ENCODE results near the gene ST6GALNAC3. TPM values are rescaled to one million over a fixed set of nuclear protein-coding genes. Genes with fewer than 3 reads are reported as not detected.

The ST6GALNAC3 gene
- polyA plus RNA-seq, 2 of the 4 experiments (the other 2 are of a cell fraction) = 1.1 to 1.2 TPM

DNA sequence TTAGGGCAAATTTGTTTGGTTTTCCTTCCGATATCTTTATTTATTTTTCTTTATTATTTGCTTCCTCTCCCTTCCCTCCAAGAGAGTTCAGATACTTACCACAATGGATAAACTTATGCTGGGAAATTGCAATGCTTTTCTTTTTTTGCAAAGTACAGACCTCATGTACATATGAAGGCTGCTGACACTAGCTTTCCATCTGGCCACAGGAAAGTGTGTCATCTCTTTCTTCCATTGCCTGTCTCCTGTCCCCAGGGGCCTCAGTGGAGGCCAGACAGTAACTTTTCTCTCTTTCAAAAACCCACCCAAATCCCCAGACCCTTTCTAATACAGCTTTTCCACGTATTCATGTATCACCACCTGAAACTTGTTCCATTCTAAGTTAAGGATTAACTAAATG, 73.9 kb downstream of the ST6GALNAC3 start:
- CTCF ChIA-PET = no interaction called here
- no peak for TF ChIP-seq MAX (IDR thresholded peaks at IDR 0.05)
- TF ChIP-seq GATA3 (IDR thresholded peaks at IDR 0.05; ENCODE audit: borderline replicate concordance) = no peak
- no peak for TF ChIP-seq CBX8 (IDR thresholded peaks at IDR 0.05)
- TF ChIP-seq, protein P1, sequence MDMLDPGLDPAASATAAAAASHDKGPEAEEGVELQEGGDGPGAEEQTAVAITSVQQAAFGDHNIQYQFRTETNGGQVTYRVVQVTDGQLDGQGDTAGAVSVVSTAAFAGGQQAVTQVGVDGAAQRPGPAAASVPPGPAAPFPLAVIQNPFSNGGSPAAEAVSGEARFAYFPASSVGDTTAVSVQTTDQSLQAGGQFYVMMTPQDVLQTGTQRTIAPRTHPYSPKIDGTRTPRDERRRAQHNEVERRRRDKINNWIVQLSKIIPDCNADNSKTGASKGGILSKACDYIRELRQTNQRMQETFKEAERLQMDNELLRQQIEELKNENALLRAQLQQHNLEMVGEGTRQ (IDR thresholded peaks at IDR 0.05) = no peak
- TF ChIP-seq MYC (IDR thresholded peaks at IDR 0.05; ENCODE audit: borderline replicate concordance, low read length) = no peak
- no peak for TF ChIP-seq MAZ (IDR thresholded peaks at IDR 0.05; ENCODE audit: borderline replicate concordance, low read depth, low read length)
- TF ChIP-seq HOXB5 (CRISPR knock-in tag; IDR thresholded peaks at IDR 0.05) = no peak
- TF ChIP-seq POLR2A (IDR thresholded peaks at IDR 0.05; ENCODE audit: low read length) = no peak
- no peak for TF ChIP-seq HOXA7 (CRISPR knock-in tag; IDR thresholded peaks at IDR 0.05)
- TF ChIP-seq MAFK (IDR thresholded peaks at IDR 0.05; ENCODE audit: partially characterized antibody) = no peak
- no peak for TF ChIP-seq ZC3H11A (IDR thresholded peaks at IDR 0.05)
- no peak for TF ChIP-seq ZFP36 (IDR thresholded peaks at IDR 0.05; ENCODE audit: borderline replicate concordance, partially characterized antibody)
- no peak for TF ChIP-seq SMC3 (IDR thresholded peaks at IDR 0.05)
- TF ChIP-seq TFCP2L1 (CRISPR knock-in tag; IDR thresholded peaks at IDR 0.05) = no peak
- no peak for TF ChIP-seq PHF8 (IDR thresholded peaks at IDR 0.05; ENCODE audit: borderline replicate concordance, low read depth)
- 45% methylated on average over 2 of the region's 2 CpGs for WGBS (ENCODE audit: missing lambda C conversion rate)
- Histone ChIP-seq H3K4me3 (no peak overlapping the region), H3K4me2 (no peak overlapping the region), H3K9me3 (no peaks in the 10 kb centered on the region), H3K4me1 (no peaks in the 10 kb centered on the region), H3K27ac (no peak overlapping the region)
- DNase-seq (ENCODE audit: low read depth in 1 of 2, low spot score in 1 of 2) (no peak), FAIRE-seq (no peak), ATAC-seq (no peak)
- POLR2A ChIA-PET = no interaction called here

GRCh38 chr1:76153841-76154205, 79.3 kb downstream of the ST6GALNAC3 start:
- POLR2A ChIA-PET = no interaction called here
- ATAC-seq (peak; percentile 38 to 50; a peak in 3 of 6 replicates), FAIRE-seq (no peak), DNase-seq (ENCODE audit: low read depth in 1 of 2, low spot score in 1 of 2) (no peak)
- CTCF ChIA-PET = interaction anchor here (0.7 to 3.9 kb wide), 17 partner anchors 12 to 990 kb away, joined by 3 to 20 read pairs (median 4); no protein-coding TSS in a partner anchor
- Histone ChIP-seq H3K4me2 (peak overlapping the region; percentile 81), H3K27ac (no peak overlapping the region), H3K9me3 (no peaks in the 10 kb centered on the region), H3K4me3 (no peak overlapping the region), H3K4me1 (no peaks in the 10 kb centered on the region)
- 38% methylated on average over 8 of the region's 8 CpGs for WGBS (ENCODE audit: missing lambda C conversion rate)
- TF ChIP-seq HEYL (CRISPR knock-in tag; IDR thresholded peaks at IDR 0.05) (no peak), GATA3 (IDR thresholded peaks at IDR 0.05; ENCODE audit: borderline replicate concordance) (no peak), ZSCAN20 (CRISPR knock-in tag; IDR thresholded peaks at IDR 0.05) (no peak), MAFK (IDR thresholded peaks at IDR 0.05; ENCODE audit: partially characterized antibody) (no peak), TFCP2L1 (CRISPR knock-in tag; IDR thresholded peaks at IDR 0.05) (no peak), NPAS2 (CRISPR knock-in tag; IDR thresholded peaks at IDR 0.05; ENCODE audit: borderline replicate concordance) (no peak), MAZ (IDR thresholded peaks at IDR 0.05; ENCODE audit: borderline replicate concordance, low read depth, low read length) (no peak), MYC (IDR thresholded peaks at IDR 0.05; ENCODE audit: borderline replicate concordance, low read length) (no peak), EHF (CRISPR knock-in tag; IDR thresholded peaks at IDR 0.05) (no peak), ELK1 (IDR thresholded peaks at IDR 0.05; ENCODE audit: low read depth, low read length) (no peak), CEBPB (IDR thresholded peaks at IDR 0.05) (no peak), HOXB13 (CRISPR knock-in tag; IDR thresholded peaks at IDR 0.05; ENCODE audit: low read depth) (no peak), NR3C1 (IDR thresholded peaks at IDR 0.05) (no peak)
- TF ChIP-seq, protein P2, sequence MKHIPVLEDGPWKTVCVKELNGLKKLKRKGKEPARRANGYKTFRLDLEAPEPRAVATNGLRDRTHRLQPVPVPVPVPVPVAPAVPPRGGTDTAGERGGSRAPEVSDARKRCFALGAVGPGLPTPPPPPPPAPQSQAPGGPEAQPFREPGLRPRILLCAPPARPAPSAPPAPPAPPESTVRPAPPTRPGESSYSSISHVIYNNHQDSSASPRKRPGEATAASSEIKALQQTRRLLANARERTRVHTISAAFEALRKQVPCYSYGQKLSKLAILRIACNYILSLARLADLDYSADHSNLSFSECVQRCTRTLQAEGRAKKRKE (CRISPR knock-in tag; IDR thresholded peaks at IDR 0.05; ENCODE audit: low read depth) = no peak
- TF ChIP-seq, protein P3, sequence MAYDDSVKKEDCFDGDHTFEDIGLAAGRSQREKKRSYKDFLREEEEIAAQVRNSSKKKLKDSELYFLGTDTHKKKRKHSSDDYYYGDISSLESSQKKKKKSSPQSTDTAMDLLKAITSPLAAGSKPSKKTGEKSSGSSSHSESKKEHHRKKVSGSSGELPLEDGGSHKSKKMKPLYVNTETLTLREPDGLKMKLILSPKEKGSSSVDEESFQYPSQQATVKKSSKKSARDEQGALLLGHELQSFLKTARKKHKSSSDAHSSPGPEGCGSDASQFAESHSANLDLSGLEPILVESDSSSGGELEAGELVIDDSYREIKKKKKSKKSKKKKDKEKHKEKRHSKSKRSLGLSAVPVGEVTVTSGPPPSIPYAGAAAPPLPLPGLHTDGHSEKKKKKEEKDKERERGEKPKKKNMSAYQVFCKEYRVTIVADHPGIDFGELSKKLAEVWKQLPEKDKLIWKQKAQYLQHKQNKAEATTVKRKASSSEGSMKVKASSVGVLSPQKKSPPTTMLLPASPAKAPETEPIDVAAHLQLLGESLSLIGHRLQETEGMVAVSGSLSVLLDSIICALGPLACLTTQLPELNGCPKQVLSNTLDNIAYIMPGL (CRISPR knock-in tag; IDR thresholded peaks at IDR 0.05; ENCODE audit: borderline replicate concordance) = no peak

All from A549 (cell line).